ENCODE measurements around the gene TBX19. TPM values are rescaled to one million over a fixed set of nuclear protein-coding genes. Genes with fewer than 3 reads are reported as not detected.

Gene TBX19
- total RNA-seq, 1 donor from 2014 or later, result 3.9 TPM

DNA sequence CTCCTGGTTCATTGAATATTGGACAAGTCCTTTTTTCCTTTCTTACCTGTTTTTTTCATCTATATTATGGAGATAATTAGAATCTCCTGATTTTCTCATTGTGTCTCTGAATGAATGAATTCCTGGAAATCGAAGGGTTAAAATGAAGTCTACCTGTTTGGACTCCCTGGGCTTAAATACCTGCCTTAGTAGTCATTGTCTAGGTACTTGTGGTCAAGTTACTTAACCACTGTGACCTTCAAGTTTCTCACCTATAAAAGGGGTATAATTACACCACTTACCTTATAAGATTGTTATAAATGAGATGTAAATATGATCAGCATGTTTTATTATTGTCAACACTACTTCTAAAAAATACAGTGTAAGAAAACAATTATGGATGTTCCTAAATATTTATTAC, 9.0 kb upstream of the TBX19 start:
- Histone ChIP-seq H3K27ac (no peak overlapping the region), H3K9me3 (no peaks in the 10 kb centered on the region), H3K4me1 (no peaks in the 10 kb centered on the region), H3K27me3 (no peaks in the 10 kb centered on the region), H3K4me3 (no peak overlapping the region), H3K36me3 (no peaks in the 10 kb centered on the region)
- TF ChIP-seq POLR2A (IDR thresholded peaks at IDR 0.05) (no peak), POLR2AphosphoS5 (IDR thresholded peaks at IDR 0.05; ENCODE audit: insufficient read depth in 1 of 2, low read depth in 1 of 2) (no peak)
- TF ChIP-seq, protein P1, sequence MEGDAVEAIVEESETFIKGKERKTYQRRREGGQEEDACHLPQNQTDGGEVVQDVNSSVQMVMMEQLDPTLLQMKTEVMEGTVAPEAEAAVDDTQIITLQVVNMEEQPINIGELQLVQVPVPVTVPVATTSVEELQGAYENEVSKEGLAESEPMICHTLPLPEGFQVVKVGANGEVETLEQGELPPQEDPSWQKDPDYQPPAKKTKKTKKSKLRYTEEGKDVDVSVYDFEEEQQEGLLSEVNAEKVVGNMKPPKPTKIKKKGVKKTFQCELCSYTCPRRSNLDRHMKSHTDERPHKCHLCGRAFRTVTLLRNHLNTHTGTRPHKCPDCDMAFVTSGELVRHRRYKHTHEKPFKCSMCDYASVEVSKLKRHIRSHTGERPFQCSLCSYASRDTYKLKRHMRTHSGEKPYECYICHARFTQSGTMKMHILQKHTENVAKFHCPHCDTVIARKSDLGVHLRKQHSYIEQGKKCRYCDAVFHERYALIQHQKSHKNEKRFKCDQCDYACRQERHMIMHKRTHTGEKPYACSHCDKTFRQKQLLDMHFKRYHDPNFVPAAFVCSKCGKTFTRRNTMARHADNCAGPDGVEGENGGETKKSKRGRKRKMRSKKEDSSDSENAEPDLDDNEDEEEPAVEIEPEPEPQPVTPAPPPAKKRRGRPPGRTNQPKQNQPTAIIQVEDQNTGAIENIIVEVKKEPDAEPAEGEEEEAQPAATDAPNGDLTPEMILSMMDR (IDR thresholded peaks at IDR 0.05), result no peak
- intact Hi-C loops (cut with DNase I), result no loop called here
- no peak for DNase-seq (ENCODE audit: extremely low spot score in 2 of 2)

DNA sequence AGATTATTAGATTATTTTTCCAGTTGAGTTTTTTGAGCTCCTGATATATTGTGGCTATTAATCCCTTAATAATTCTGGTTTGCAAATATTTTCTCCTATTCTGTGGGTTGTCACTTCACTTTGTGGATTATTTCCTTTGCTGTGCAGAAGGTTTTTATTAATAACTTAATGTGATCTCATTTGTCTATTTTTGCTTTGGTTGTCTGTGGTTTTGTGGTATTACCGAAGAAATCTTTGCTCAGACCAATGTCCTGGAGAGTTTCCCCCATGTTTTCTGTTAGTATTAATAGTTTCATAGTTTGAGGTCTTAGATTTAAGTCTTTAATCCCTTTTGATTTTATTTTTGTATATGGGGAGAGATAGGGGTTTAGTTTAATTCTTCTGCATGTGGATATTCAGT, 7.1 kb upstream of the TBX19 start:
- Histone ChIP-seq H3K4me3 (no peak overlapping the region), H3K27me3 (no peaks in the 10 kb centered on the region), H3K9me3 (no peaks in the 10 kb centered on the region), H3K4me1 (no peaks in the 10 kb centered on the region), H3K27ac (no peak overlapping the region), H3K36me3 (no peaks in the 10 kb centered on the region)
- TF ChIP-seq POLR2AphosphoS5 (IDR thresholded peaks at IDR 0.05; ENCODE audit: insufficient read depth in 1 of 2, low read depth in 1 of 2), result no peak
- TF ChIP-seq, protein P1 (IDR thresholded peaks at IDR 0.05), result no peak
- TF ChIP-seq POLR2A (IDR thresholded peaks at IDR 0.05), result no peak
- no peak for DNase-seq (ENCODE audit: extremely low spot score in 2 of 2)
- intact Hi-C loops (cut with DNase I), result no loop called here

DNA sequence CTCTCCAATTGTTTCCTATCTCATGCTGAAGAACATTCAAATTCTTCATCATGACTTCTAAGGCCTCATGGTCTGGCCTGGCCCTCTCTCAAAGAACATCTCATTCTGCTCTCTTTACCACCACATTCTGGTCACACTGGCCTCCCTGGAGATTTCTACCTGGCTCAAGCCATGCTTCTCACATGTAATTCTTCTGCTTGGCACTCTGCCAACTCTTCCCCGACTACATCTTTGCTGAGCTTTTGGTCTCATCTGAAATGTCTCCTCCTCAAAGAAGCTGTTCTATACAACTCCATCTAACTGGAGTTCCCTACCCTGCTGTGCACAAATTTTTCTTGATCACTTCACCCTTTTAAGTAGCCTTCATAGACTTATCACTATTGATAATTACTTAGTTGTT, 1.4 kb upstream of the TBX19 start:
- H3K4me1 ChIP-seq, result no peaks in the 10 kb centered on the region
- no peaks in the 10 kb centered on the region for H3K27me3 ChIP-seq
- no peak overlapping the region for H3K4me3 ChIP-seq
- H3K36me3 ChIP-seq, result no peaks in the 10 kb centered on the region
- intact Hi-C loops (cut with DNase I), result no loop called here
- no peak for DNase-seq (ENCODE audit: extremely low spot score in 2 of 2)
- no peak overlapping the region for H3K27ac ChIP-seq
- no peaks in the 10 kb centered on the region for H3K9me3 ChIP-seq
- TF ChIP-seq POLR2AphosphoS5 (IDR thresholded peaks at IDR 0.05; ENCODE audit: insufficient read depth in 1 of 2, low read depth in 1 of 2) (no peak), POLR2A (IDR thresholded peaks at IDR 0.05) (no peak)
- TF ChIP-seq, protein P1 (IDR thresholded peaks at IDR 0.05), result no peak

DNA sequence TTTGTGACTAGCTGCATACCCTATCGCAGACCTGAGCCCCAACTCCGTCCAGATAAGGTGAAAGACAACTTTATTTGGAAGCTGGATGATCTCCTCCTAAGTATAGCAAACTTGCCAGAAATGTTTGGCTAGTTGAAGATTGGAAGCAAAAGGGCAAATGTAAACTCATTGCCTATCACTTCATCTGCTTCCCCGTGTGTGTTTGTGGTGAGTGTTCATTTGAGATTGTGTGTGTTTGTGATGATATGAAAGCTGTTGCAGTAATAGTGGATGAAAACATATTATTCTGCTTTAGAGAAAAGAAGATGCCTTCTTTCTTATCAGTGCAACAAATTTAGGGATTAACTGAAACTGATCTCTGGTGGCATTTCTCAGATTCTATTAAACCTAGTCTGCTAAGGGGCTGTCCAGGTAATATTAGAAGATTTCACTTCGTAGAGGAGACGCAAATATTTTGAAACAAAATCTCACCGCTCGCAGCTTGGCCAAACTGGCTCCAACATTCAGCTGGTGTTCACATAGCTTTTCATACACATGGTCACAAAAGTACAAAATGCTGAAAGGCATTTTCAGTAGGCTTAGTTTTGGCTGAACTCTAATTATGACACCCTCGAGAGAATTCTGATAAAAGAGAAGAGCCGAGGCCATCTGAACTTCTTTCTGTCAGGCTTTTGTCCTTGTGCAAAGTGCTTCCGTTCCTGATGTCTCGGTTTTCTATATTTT, 1.1 kb downstream of the TBX19 start:
- no peak for DNase-seq (ENCODE audit: extremely low spot score in 2 of 2)
- TF ChIP-seq POLR2A (IDR thresholded peaks at IDR 0.05) (no peak), POLR2AphosphoS5 (IDR thresholded peaks at IDR 0.05; ENCODE audit: insufficient read depth in 1 of 2, low read depth in 1 of 2) (no peak)
- TF ChIP-seq, protein P1 (IDR thresholded peaks at IDR 0.05), result no peak
- intact Hi-C loops (cut with DNase I), result loop anchor here (2.0 kb wide), 1 partner anchor 897 kb away; no protein-coding TSS in a partner anchor
- H3K4me1 ChIP-seq, result peaks cover 11% of the 10 kb centered on the region
- no peaks in the 10 kb centered on the region for H3K9me3 ChIP-seq
- no peaks in the 10 kb centered on the region for H3K27me3 ChIP-seq
- no peak overlapping the region for H3K4me3 ChIP-seq
- H3K27ac ChIP-seq, result no peak overlapping the region
- no peaks in the 10 kb centered on the region for H3K36me3 ChIP-seq

DNA sequence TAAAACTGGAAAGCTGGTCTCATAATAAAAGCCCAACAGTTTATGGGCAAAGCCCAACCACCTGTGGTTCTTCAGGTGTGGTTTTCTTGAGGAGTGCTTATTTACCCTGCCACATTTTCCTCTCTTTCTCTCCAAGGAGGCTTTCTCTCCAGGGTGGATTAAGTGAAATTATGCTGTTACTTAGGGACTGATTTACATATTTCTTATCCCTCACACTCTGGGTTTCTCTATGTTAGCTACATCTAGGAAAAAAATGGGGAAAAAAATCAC, 4.8 kb downstream of the TBX19 start:
- Histone ChIP-seq H3K4me1 (peaks cover 11% of the 10 kb centered on the region), H3K4me3 (no peak overlapping the region), H3K27ac (no peak overlapping the region), H3K36me3 (no peaks in the 10 kb centered on the region), H3K27me3 (no peaks in the 10 kb centered on the region), H3K9me3 (no peaks in the 10 kb centered on the region)
- TF ChIP-seq, protein P1 (IDR thresholded peaks at IDR 0.05), result no peak
- TF ChIP-seq POLR2AphosphoS5 (IDR thresholded peaks at IDR 0.05; ENCODE audit: insufficient read depth in 1 of 2, low read depth in 1 of 2) (no peak), POLR2A (IDR thresholded peaks at IDR 0.05) (no peak)
- intact Hi-C loops (cut with DNase I), result no loop called here
- DNase-seq (ENCODE audit: extremely low spot score in 2 of 2), result no peak

Measured in vagina (tissue), 2 donors.